VCaP (cell line): ENCODE results near the gene EBF4.
A peak's percentile ranks its signal among the peaks of the same experiment; 100 is the strongest.

Experiments used
- H3K27ac ChIP-seq: fragments of 450-650 bp; 2 replicates; pipeline ENCODE4 v1.5.1; 2017
- TF ChIP-seq, protein P1 (sequence below): fragments of 450-650 bp; conservative IDR thresholded peaks from 2 replicates; pipeline ENCODE4 v1.5.1; 2017; ENCODE audit warnings: mild to moderate bottlenecking, moderate library complexity

The EBF4 gene

GRCh38 chr20:2751878-2752566, 59.4 kb downstream of the EBF4 start:
- peak overlapping the region; percentile 50; the same call in 1 of the 2 replicates for H3K27ac ChIP-seq
- TF ChIP-seq, protein P1, sequence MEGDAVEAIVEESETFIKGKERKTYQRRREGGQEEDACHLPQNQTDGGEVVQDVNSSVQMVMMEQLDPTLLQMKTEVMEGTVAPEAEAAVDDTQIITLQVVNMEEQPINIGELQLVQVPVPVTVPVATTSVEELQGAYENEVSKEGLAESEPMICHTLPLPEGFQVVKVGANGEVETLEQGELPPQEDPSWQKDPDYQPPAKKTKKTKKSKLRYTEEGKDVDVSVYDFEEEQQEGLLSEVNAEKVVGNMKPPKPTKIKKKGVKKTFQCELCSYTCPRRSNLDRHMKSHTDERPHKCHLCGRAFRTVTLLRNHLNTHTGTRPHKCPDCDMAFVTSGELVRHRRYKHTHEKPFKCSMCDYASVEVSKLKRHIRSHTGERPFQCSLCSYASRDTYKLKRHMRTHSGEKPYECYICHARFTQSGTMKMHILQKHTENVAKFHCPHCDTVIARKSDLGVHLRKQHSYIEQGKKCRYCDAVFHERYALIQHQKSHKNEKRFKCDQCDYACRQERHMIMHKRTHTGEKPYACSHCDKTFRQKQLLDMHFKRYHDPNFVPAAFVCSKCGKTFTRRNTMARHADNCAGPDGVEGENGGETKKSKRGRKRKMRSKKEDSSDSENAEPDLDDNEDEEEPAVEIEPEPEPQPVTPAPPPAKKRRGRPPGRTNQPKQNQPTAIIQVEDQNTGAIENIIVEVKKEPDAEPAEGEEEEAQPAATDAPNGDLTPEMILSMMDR, result no peak

DNA sequence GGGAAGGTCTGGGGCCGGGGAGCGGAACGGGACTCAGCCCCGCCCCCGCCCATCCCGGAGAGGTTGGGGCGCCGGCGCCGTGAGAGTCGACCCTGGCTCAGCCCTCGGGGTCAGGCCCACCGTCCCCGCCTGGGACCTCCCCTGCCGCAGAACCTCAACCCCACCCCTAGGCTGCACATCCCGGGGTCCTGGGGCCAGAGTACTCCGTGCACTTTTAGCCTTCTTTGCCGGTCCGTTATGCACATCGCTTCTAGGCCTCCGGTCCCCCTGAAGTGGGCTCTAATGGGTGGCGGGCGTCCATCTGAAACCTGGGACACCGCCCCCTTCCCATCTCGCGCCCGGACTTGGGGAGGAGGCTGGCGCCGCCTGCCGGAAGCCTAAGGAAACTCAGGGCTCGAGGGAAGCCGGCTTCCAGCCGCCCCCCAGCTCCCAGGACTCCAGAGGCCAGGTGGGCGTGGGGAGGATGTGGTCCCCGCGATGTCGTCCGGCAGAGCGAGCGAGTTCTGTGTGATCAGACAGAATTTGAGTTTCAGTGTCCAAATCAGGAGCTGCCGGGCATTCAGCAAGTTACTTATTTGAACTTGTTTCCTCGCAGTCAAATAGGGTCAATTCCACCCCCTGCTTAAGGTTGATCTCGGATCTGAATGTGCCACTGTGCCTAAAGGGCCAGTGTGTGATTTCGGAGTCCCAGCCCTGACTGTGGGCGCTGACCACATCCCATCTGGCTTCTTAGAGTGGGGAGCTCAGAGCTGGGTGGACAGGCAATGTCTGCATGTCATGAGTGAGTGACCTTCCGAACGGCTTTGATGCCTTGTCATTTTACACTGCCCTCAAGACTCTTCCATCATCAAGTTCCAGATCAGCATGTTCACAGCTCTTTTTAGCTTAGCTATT, 60.2 kb downstream of the EBF4 start:
- TF ChIP-seq, protein P1, result peak; percentile 88
- peak overlapping the region; percentile 50; the same call in 1 of the 2 replicates for H3K27ac ChIP-seq

DNA sequence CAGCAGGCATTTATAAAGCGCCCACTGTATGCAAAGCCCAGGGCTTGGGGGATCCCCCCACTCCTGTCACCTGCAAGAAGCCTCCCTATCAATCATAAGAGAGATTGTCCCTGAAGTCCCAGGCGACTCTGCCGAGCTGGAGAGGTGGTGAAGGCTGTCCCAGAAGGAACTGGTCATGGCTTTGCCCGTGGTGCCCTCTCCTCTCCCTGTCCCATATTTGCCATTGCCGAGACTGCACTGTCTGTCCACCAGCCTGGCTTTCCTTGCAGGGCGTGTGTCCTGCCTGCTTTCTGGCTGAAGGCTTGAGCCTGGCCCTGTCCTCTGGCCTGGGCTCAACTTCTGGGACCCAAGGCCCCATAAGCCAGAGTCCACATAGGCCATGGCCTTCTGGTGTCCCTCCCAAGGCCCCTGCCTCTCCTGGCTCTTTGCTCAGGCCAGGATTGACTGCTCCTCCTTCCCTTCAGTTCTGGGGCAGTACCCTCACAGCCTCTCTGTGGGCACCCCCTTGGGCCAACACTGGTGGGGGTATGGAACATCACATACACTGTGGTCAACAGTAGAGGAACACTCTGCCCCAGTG, 61.0 kb downstream of the EBF4 start:
- TF ChIP-seq, protein P1, result no peak
- H3K27ac ChIP-seq, result no peak overlapping the region

DNA sequence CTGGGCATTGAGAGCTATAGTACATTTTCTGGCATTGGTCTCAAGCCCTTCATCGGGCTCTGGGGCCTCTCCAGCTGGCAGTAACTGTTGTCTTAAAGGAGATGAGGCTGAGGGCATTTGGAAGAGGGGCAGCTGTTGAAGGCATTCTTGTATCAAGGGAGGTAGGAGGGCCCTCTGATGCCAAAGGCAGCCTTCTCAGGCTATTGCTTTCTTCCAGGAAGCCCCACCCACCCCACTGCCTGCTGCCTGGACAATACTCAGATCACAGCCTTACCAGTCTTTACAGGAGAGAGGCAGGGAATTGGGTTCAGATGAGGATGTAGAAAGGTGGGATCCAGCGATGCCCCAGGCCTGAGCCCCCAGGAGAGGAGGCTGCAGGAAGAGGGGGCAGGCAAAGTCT, 61.8 kb downstream of the EBF4 start:
- TF ChIP-seq, protein P1, result no peak
- no peak overlapping the region for H3K27ac ChIP-seq

DNA sequence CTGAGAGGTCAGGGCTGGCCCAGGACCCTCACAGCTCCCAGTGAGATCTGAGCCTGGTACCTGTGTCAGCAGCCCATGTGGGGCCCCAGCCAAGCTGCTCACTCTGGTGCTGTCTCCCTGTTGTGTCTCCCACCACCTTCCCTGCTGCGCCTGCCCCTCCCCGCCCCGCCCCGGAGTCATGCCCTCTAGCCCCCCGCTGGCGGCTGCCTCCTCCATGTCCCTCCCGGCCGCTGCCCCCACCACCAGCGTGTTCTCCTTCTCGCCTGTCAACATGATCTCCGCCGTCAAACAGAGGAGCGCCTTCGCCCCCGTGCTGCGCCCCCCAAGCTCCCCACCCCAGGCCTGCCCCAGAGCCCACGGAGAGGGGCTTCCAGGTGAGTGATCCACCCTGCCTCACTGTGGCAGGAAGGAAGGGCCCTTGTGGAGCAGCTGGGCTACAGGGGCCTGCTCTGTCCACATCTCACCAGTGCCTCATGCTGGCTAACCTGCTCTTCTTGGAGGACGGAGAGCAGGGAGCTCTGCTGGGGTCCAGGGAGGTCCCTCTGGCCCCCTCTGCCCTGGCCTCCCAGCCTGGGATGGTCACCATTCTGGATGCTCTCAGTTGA, 63.0 kb downstream of the EBF4 start:
- TF ChIP-seq, protein P1, result no peak
- no peak overlapping the region for H3K27ac ChIP-seq

- no peak overlapping the region for H3K27ac ChIP-seq
- TF ChIP-seq, protein P1, result peak; percentile 88
These were observed 63.6 kb downstream of the EBF4 start for GRCh38 chr20:2756056-2756611.
